ENCODE measurements around the gene CCDC200. TPM values are rescaled to one million over a fixed set of nuclear protein-coding genes. Genes with fewer than 3 reads are reported as not detected.
"Not testable (repeated sequence)": the region's sequence is repeated elsewhere in the genome, so short reads cannot be mapped to it uniquely, and the experiment has no call there.

CCDC200 gene
- not detected for total RNA-seq

- H3K4me3 Mint-ChIP-seq; CTCF ChIA-PET; H3K4me1 Mint-ChIP-seq; H3K27ac Mint-ChIP-seq; ATAC-seq; DNase-seq; H3K36me3 Mint-ChIP-seq; H3K9me3 Mint-ChIP-seq (ENCODE audit: low read depth); H3K27me3 Mint-ChIP-seq: not testable (repeated sequence)
These were observed at the start of gene CCDC200 for GRCh38 chr17:43228020-43228782. Gene CCDC200 (minus strand): TSS chr17:43228623. CDS start chr17:43228554, 69 bp downstream.

GRCh38 chr17:43272914-43273313 lies 44.5 kb upstream of the CCDC200 start:
- H3K27me3 Mint-ChIP-seq; H3K4me3 Mint-ChIP-seq; H3K27ac Mint-ChIP-seq; H3K4me1 Mint-ChIP-seq; H3K36me3 Mint-ChIP-seq; CTCF ChIA-PET; DNase-seq; H3K9me3 Mint-ChIP-seq (ENCODE audit: low read depth): not testable (repeated sequence)
- peak; percentile 70 for ATAC-seq

- DNase-seq; H3K4me1 Mint-ChIP-seq; CTCF ChIA-PET; H3K27me3 Mint-ChIP-seq; H3K9me3 Mint-ChIP-seq (ENCODE audit: low read depth); H3K36me3 Mint-ChIP-seq: not testable (repeated sequence)
- peak overlapping the region; percentile 42 for H3K4me3 Mint-ChIP-seq
- peak; percentile 20 for ATAC-seq
- peak overlapping the region; percentile 80 for H3K27ac Mint-ChIP-seq
These were observed 44.1 kb upstream of the CCDC200 start for GRCh38 chr17:43272483-43272882.

GRCh38 chr17:43270552-43271504 lies 42.4 kb upstream of the CCDC200 start:
- H3K9me3 Mint-ChIP-seq (ENCODE audit: low read depth); H3K27ac Mint-ChIP-seq; H3K4me1 Mint-ChIP-seq; H3K36me3 Mint-ChIP-seq; H3K27me3 Mint-ChIP-seq; CTCF ChIA-PET; H3K4me3 Mint-ChIP-seq; DNase-seq: not testable (repeated sequence)
- ATAC-seq: peak; percentile 71

GRCh38 chr17:43246456-43246855 lies 18.0 kb upstream of the CCDC200 start:
- ATAC-seq; DNase-seq; H3K27me3 Mint-ChIP-seq; H3K9me3 Mint-ChIP-seq (ENCODE audit: low read depth); H3K36me3 Mint-ChIP-seq; H3K4me1 Mint-ChIP-seq; CTCF ChIA-PET; H3K4me3 Mint-ChIP-seq; H3K27ac Mint-ChIP-seq: not testable (repeated sequence)

- H3K27me3 Mint-ChIP-seq; H3K36me3 Mint-ChIP-seq; H3K27ac Mint-ChIP-seq; DNase-seq; CTCF ChIA-PET; H3K4me1 Mint-ChIP-seq; H3K4me3 Mint-ChIP-seq; H3K9me3 Mint-ChIP-seq (ENCODE audit: low read depth): not testable (repeated sequence)
- peak; percentile 58 for ATAC-seq
These were observed 12.4 kb upstream of the CCDC200 start for GRCh38 chr17:43240596-43241352.

- ATAC-seq: peak; percentile 64
- H3K4me3 Mint-ChIP-seq; H3K27me3 Mint-ChIP-seq; DNase-seq; H3K4me1 Mint-ChIP-seq; CTCF ChIA-PET; H3K9me3 Mint-ChIP-seq (ENCODE audit: low read depth); H3K36me3 Mint-ChIP-seq; H3K27ac Mint-ChIP-seq: not testable (repeated sequence)
These were observed 11.2 kb upstream of the CCDC200 start for GRCh38 chr17:43239597-43239996.

GRCh38 chr17:43233877-43234276 lies 5.5 kb upstream of the CCDC200 start, which contains the start of gene RNU2-1:
Gene RNU2-1 (minus strand): TSS chr17:43233977.
- H3K36me3 Mint-ChIP-seq; DNase-seq; H3K9me3 Mint-ChIP-seq (ENCODE audit: low read depth); H3K27ac Mint-ChIP-seq; ATAC-seq; CTCF ChIA-PET; H3K4me1 Mint-ChIP-seq; H3K4me3 Mint-ChIP-seq; H3K27me3 Mint-ChIP-seq: not testable (repeated sequence)

- ATAC-seq; H3K27ac Mint-ChIP-seq; H3K27me3 Mint-ChIP-seq; CTCF ChIA-PET; H3K9me3 Mint-ChIP-seq (ENCODE audit: low read depth); DNase-seq; H3K4me3 Mint-ChIP-seq; H3K36me3 Mint-ChIP-seq; H3K4me1 Mint-ChIP-seq: not testable (repeated sequence)
These were observed 4.8 kb upstream of the CCDC200 start for GRCh38 chr17:43233263-43233662.

- DNase-seq: peak; percentile 66
These were observed 3.7 kb upstream of the CCDC200 start for GRCh38 chr17:43232021-43232699.

GRCh38 chr17:43231205-43232020 lies 3.0 kb upstream of the CCDC200 start:
- DNase-seq: peak; percentile 33
- H3K27ac Mint-ChIP-seq; H3K4me1 Mint-ChIP-seq; H3K4me3 Mint-ChIP-seq; H3K9me3 Mint-ChIP-seq (ENCODE audit: low read depth); ATAC-seq; H3K36me3 Mint-ChIP-seq; CTCF ChIA-PET; H3K27me3 Mint-ChIP-seq: not testable (repeated sequence)

More at GRCh38 chr17:43232021-43232699, 3.7 kb upstream of the CCDC200 start:
- H3K9me3 Mint-ChIP-seq (ENCODE audit: low read depth); H3K27ac Mint-ChIP-seq; ATAC-seq; H3K4me1 Mint-ChIP-seq; H3K36me3 Mint-ChIP-seq; H3K27me3 Mint-ChIP-seq; CTCF ChIA-PET; H3K4me3 Mint-ChIP-seq: not testable (repeated sequence)

GRCh38 chr17:43226393-43226792 lies 2.0 kb downstream of the CCDC200 start:
- peaks cover 4% of the 10 kb centered on the region for H3K36me3 Mint-ChIP-seq
- ATAC-seq (no peak), DNase-seq (peak; percentile 28)
- no peak overlapping the region for H3K4me3 Mint-ChIP-seq
- no peaks in the 10 kb centered on the region for H3K9me3 Mint-ChIP-seq (ENCODE audit: low read depth)
- H3K4me1 Mint-ChIP-seq: peaks cover 7% of the 10 kb centered on the region
- CTCF ChIA-PET: interaction anchor here (0.9 kb wide), 1 partner anchor 10 kb away, joined by 3 read pairs; no protein-coding TSS in a partner anchor
- no peak overlapping the region for H3K27ac Mint-ChIP-seq
- no peaks in the 10 kb centered on the region for H3K27me3 Mint-ChIP-seq
